ENCODE results near the gene RABGGTA. TPM values are rescaled to one million over a fixed set of nuclear protein-coding genes. Genes with fewer than 3 reads are reported as not detected.
"Not testable (repeated sequence)": the region's sequence is repeated elsewhere in the genome, so short reads cannot be mapped to it uniquely, and the experiment has no call there.

Gene RABGGTA
- total RNA-seq, 2 donors from 2014 or later = 61.0 to 68.3 TPM

DNA sequence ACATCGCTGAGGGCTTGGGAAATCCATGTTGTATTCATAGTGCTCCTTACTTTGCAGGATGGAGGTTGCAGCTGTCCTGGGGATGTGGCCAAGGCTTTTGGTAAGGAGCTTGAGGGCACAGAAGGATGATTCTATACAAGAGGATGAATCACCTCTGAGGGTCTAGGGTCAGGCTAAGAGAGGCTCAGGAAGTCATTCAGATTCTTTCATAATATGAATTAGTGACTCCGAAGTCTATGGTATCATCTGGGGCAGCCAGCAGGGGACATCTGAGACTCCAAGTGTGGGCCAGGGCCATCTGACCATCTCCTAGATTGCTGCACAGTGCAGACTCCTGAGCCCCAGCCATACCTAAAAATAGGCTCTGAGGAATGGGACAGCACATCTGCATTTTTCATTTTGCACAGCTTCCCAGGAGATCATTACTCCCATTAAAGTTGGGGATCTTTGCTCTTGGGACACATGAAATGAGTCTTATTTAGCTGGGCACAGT, 33.9 kb downstream of the RABGGTA start:
- Mint-ChIP-seq H3K27me3 (no peaks in the 10 kb centered on the region), H3K4me1 (peaks cover 59% of the 10 kb centered on the region), H3K9me3 (no peaks in the 10 kb centered on the region), H3K27ac (peak overlapping the region; percentile 61), H3K36me3 (ENCODE audit: low read depth) (peaks cover 92% of the 10 kb centered on the region), H3K4me3 (peak overlapping the region; percentile 83)
- no peak for ATAC-seq (replicated peaks)

DNA sequence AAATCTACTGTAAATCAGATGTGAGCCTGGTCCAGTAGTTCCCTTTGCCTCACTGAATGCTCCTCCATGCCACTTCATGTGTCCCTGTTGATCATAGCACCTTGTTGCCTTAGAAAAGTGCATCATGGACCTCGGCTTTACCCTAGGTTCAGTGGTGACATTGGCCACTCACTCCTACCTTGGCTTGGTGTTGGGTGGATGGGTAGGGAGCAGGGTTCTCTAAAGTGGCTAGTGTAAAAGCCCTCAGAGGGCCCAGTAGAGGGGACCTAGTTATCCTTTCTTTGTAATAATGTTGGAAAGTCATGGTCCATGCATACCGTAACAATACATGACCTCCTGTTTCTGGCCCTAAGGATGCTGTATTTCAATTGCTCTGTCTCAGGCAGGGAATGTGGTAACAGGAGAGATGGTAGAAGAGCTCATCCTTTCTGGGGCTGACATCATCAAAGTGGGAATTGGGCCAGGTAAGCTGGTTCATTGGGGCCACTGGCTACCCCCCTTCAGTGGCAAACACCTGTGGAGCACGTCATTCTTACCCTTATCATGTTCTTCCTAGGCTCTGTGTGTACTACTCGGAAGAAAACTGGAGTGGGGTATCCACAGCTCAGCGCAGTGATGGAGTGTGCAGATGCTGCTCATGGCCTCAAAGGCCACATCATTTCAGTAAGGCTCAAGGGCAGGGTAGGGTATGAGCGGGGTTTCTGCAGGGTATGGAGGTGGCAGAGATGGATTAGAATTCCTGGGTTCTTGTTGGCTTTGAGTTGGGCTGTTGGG, 34.5 kb downstream of the RABGGTA start:
- no peak for ATAC-seq (replicated peaks)
- Mint-ChIP-seq H3K4me3 (no peak overlapping the region), H3K27me3 (no peaks in the 10 kb centered on the region), H3K4me1 (peaks cover 59% of the 10 kb centered on the region), H3K36me3 (ENCODE audit: low read depth) (peaks cover 88% of the 10 kb centered on the region), H3K9me3 (no peaks in the 10 kb centered on the region), H3K27ac (peak overlapping the region; percentile 61)

DNA sequence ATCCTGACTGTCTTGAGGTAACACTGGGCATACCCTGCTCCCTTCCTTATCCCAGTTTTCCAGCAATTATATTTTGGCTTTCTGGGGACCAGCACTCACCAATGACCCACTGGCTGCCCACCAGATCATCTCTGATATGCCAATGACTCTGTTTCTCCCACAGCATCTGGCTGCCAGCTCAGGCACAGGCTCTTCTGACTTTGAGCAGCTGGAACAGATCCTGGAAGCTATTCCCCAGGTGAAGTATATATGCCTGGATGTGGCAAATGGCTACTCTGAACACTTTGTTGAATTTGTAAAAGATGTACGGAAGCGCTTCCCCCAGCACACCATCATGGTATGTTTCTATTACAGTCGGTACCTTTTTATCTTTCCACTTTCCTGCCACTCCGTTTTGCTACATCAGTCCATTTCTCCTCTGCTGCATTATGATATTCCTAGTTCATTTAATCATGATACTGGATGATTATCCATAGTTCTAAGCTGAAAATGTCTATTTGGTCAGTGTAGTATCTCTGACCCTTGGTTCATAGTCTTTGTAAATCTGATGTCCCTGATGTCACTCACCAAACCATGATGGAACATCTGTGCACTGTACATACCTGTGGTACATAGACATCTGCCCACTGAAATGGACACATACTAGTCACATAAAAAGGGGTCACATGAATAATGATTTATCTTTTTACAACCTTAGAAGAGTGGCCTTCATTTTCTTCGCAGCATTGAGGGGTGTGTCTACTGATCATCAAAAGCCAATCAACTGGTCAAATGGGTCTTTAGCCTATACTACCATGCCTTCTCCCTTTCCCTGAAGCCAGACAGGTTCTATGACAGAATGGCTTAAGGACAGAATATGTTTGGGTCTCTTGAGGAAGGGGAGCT, 35.4 kb downstream of the RABGGTA start:
- Mint-ChIP-seq H3K27me3 (no peaks in the 10 kb centered on the region), H3K4me3 (peak overlapping the region; percentile 15), H3K9me3 (no peaks in the 10 kb centered on the region), H3K27ac (peak overlapping the region; percentile 62), H3K4me1 (peaks cover 59% of the 10 kb centered on the region), H3K36me3 (ENCODE audit: low read depth) (peaks cover 85% of the 10 kb centered on the region)
- ATAC-seq (replicated peaks) = no peak

DNA sequence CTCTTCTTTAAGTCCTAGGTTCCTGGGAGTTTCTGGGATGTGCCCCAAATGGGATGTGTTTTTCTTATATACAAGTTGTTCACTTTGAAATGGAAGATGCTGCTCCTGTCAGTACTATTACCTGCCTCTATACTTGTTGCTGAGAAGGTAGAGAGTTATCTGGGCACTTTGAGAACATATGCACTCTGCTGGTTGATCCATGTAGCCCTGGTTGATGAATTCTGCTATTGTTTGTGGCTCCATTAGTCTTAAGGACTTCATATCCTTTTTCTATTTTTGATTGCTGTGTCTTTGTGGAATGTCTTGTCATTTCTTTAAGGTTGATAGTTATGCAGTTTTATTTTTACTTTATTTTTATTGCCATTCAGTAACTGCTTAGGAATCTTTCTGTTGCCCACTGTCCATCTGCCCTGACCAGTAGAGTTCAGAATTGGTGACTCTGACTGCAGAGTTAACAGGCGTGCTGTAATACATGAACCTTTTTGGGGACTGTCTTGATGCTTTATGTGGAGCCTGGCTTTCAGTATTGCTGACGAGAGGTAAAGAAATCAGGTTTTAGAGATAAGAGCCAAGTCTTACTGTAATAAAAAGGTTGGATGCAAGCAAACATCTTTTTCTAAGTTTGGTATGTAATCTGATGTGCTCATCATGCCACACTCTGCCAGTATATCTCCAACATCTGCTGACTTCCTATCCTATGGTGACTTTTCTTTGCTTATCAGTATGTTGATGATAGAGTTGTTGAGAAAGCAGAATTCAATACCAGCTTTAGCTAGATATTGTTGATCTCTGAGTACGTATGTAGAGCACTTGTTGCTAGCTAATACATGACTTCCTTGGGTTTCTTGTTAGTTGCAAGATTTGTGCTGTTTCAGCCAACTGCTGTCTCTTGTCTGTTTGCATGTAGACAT, 37.0 kb downstream of the RABGGTA start:
- peak overlapping the region; percentile 84 for H3K4me3 Mint-ChIP-seq
- no peaks in the 10 kb centered on the region for H3K27me3 Mint-ChIP-seq
- H3K36me3 Mint-ChIP-seq (ENCODE audit: low read depth) = peaks cover 73% of the 10 kb centered on the region
- peak overlapping the region; percentile 85 for H3K27ac Mint-ChIP-seq
- H3K4me1 Mint-ChIP-seq = peaks cover 44% of the 10 kb centered on the region
- H3K9me3 Mint-ChIP-seq = no peaks in the 10 kb centered on the region
- ATAC-seq (replicated peaks) = no peak

DNA sequence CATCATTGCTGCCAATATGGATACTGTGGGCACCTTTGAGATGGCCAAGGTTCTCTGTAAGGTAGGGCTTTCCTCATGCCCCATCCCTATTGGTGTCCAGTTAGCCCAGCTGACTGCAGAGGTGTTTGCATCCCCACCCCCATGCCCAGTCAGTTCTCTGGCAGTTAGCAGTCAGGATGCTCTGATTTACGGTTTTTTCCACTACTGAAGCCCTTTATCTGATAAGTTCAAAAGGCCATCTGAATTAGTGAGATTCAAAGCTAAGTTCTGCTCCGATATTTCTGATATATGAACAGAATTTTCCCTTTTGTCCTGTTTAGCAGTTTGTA, 37.9 kb downstream of the RABGGTA start:
- Mint-ChIP-seq H3K27ac (peak overlapping the region; percentile 85), H3K4me1 (peaks cover 36% of the 10 kb centered on the region), H3K9me3 (no peaks in the 10 kb centered on the region), H3K4me3 (peak overlapping the region; percentile 84), H3K36me3 (ENCODE audit: low read depth) (peaks cover 71% of the 10 kb centered on the region), H3K27me3 (no peaks in the 10 kb centered on the region)
- no peak for ATAC-seq (replicated peaks)

DNA sequence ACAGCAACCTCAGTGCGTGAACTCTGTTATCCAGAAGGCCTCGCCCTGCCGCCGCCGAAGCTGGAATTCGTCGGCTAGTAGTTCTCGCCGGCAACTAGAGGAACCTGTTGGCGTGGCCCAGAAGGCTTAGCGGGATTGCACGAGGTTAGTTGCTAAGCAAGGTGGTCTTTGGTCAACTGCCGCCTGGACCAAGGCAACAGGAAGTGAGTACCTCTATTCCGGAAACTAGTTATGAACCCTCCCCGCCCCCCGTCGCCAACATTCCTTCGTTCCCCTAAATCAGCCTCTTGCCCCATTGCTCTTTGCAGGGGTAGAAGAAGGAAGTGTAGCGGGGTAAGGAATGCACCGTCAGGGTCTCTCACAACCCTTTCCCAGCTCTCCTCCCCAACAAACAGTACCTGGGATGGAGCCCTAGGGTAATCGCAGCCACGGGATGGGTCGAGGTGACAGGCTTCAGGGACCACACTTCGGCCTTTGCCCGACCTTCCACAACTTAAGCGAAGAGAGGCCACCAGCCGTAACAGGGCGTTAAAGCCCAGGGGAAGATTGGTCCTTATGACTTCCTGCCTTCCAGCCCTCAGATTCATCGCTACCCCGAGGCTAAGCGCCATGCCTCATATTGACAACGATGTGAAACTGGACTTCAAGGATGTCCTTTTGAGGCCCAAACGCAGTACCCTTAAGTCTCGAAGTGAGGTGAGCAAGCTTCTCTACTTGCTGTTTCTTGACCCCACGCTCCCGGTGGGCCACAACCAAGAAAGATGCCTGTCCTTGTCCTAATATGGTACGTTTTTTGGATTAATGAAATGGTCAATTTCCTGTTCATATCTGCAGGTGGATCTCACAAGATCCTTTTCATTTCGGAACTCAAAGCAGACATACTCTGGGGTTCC, 38.5 kb downstream of the RABGGTA start, which contains the start of gene GMPR2:
Gene GMPR2 (plus strand): TSS at position 285 of the 893 bp plus-strand sequence. CDS start 325 bp downstream, at position 610.
- peak within 1 kb of the TSS; percentile 85 for H3K27ac Mint-ChIP-seq

DNA sequence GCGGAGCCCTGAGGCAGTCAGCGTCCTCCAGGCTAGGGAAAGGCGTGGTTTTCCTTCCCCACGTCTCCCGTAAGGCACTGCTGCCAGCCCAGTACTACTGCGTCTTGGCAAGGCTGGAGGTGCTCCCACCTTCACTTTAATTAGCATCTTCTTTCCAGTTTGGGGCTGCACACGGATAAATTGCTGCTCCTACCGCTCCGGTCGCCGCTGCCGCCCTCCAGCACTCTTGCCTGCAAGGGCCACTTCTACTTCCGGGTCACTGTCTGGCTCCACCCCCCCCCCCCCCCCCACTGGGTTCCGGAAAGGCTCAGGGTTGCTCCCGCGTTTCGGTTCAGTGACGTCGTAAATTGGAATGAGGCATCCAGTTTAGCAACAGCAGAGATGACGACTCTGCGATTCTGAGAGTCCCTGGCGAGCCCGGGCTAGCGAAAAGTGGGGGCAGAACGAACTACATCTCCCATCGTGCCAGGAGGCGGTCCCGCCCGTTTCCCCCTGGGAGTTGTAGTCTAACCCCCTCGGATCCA, 39.2 kb downstream of the RABGGTA start, which contains the start of gene NEDD8:
Gene NEDD8 (minus strand): TSS at position 247 of the 524 bp plus-strand sequence. CDS start 100 bp downstream, at position 147.
- no peaks in the 10 kb centered on the region for H3K9me3 Mint-ChIP-seq
- ATAC-seq (replicated peaks) = peak; percentile 88
- peaks cover 68% of the 10 kb centered on the region for H3K36me3 Mint-ChIP-seq (ENCODE audit: low read depth)
- peak within 1 kb of the TSS; percentile 85 for H3K27ac Mint-ChIP-seq
- H3K27me3 Mint-ChIP-seq = no peaks in the 10 kb centered on the region
- peaks cover 28% of the 10 kb centered on the region for H3K4me1 Mint-ChIP-seq
- peak within 1 kb of the TSS; percentile 84 for H3K4me3 Mint-ChIP-seq

More for the DNA sequence above, 38.5 kb downstream of the RABGGTA start, which contains the start of gene GMPR2:
- Mint-ChIP-seq H3K9me3 (no peaks in the 10 kb centered on the region), H3K36me3 (ENCODE audit: low read depth) (peaks cover 69% of the 10 kb centered on the region), H3K4me3 (peak within 1 kb of the TSS; percentile 84), H3K27me3 (no peaks in the 10 kb centered on the region), H3K4me1 (peaks cover 32% of the 10 kb centered on the region)
- ATAC-seq (replicated peaks) = peak; percentile 62

DNA sequence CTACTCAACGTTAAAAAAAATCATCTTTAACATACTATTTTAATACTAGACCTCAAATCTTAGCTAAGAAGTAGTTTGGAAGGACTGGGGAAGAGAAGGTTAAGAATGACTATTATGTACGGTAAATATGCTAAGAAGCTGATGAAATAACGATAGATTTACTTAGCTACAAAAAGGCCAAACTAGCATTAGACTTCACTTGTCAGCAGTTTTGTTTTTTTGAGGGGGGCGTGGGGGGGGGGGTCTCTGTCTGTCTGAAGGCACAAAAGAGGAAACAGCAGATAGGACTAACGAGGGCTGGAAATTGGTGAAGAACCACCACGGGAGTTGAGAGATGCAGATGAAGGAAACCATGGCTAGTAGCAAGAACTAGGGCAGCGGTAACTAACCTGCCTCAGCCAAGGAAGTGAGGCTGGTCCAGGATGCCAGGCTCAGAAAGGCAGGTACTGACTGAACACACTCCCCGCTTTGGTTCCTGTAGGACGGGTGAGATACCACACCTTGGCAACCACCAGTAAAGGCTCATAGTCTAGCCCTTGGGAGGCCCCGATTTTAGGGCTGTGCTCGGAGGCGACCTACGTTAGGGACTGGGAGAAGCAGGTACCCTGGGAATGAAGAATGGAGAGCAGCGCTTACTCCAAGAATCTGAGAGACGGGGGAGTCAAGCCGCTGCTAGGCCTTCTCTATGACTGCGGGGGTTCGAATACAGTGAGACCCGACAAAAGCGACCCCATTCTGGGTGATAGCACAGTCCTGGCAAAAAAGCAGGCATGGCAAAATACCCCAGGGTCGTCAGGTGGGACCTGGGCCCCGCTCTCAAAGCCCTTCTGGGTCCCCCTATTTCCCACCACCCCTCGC, 39.9 kb downstream of the RABGGTA start:
- Mint-ChIP-seq H3K9me3 (no peaks in the 10 kb centered on the region), H3K36me3 (ENCODE audit: low read depth) (peaks cover 68% of the 10 kb centered on the region), H3K4me3 (peak overlapping the region; percentile 84), H3K4me1 (peaks cover 29% of the 10 kb centered on the region), H3K27me3 (no peaks in the 10 kb centered on the region), H3K27ac (peak overlapping the region; percentile 85)
- no peak for ATAC-seq (replicated peaks)

DNA sequence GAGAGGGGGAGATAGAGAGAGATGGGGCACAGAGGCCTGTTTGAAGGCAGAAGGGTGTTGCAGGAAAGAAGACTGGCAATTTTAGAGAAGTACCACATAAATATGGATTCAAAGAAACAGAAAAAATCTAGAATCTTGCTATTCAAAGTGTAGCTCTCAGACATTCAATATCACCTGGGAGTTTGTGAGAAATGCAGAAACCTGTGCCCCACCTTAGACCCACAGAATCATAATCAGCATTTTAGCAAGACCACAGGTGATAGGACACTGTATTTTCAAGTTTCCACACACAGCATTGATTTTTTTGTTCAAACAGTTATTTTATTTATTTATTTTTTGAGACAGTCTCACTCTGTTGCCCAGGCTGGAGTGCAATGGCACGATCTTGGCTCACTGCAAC, 42.5 kb downstream of the RABGGTA start:
- Mint-ChIP-seq H3K27me3 (no peaks in the 10 kb centered on the region), H3K36me3 (ENCODE audit: low read depth) (peaks cover 62% of the 10 kb centered on the region), H3K27ac (no peak overlapping the region), H3K9me3 (no peaks in the 10 kb centered on the region), H3K4me3 (no peak overlapping the region), H3K4me1 (peaks cover 19% of the 10 kb centered on the region)
- ATAC-seq (replicated peaks) = no peak

DNA sequence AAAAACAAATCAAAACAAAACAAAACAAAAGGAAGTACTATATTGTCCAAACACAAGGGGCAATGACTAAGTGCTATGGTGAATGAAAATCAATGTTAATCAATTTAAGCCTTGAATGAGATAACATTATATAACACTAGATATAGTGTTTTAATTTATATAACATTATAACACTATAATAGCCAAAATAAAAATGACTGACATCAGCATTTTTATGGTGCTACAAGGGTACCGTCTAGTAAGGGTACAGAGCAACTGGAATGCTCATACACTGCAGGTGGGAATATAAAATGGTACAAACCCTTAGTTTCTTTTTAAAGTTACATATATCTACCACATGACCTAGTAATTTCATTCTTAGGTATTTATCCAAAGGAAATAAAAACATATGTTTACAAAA, 44.9 kb downstream of the RABGGTA start:
- H3K27me3 Mint-ChIP-seq = no peaks in the 10 kb centered on the region
- peak overlapping the region; percentile 6 for H3K27ac Mint-ChIP-seq
- peak overlapping the region; percentile 3 for H3K4me3 Mint-ChIP-seq

DNA sequence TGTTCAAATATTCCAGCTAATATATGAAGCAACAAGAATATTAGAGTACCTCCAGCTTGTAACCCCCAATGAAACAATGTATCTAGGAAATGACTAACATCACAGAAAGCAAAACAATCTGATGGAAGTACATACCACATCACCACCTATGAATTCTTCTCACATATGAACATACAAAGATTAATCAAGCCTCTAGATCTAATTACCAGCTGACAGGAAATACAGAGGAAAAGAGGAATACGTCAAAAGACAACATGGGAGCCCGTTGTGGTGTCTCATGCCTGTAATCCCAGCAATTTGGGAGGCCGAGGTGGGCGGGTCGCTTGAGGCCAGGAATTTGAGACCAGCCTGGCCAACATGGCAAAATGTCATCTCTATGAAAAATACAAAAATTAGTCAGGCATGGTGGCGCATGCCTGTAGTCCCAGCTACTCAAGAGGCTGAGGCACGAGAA, 46.8 kb downstream of the RABGGTA start:
- no peaks in the 10 kb centered on the region for H3K27me3 Mint-ChIP-seq
- peak overlapping the region; percentile 66 for H3K27ac Mint-ChIP-seq
- ATAC-seq (replicated peaks) = no peak
- H3K4me3 Mint-ChIP-seq = no peak overlapping the region
- peaks cover 16% of the 10 kb centered on the region for H3K4me1 Mint-ChIP-seq
- H3K9me3 Mint-ChIP-seq = no peaks in the 10 kb centered on the region
- H3K36me3 Mint-ChIP-seq (ENCODE audit: low read depth) = peaks cover 48% of the 10 kb centered on the region

More for the DNA sequence above, 44.9 kb downstream of the RABGGTA start:
- ATAC-seq (replicated peaks) = no peak
- peaks cover 14% of the 10 kb centered on the region for H3K4me1 Mint-ChIP-seq
- H3K36me3 Mint-ChIP-seq (ENCODE audit: low read depth) = peaks cover 48% of the 10 kb centered on the region
- H3K9me3 Mint-ChIP-seq = no peaks in the 10 kb centered on the region

DNA sequence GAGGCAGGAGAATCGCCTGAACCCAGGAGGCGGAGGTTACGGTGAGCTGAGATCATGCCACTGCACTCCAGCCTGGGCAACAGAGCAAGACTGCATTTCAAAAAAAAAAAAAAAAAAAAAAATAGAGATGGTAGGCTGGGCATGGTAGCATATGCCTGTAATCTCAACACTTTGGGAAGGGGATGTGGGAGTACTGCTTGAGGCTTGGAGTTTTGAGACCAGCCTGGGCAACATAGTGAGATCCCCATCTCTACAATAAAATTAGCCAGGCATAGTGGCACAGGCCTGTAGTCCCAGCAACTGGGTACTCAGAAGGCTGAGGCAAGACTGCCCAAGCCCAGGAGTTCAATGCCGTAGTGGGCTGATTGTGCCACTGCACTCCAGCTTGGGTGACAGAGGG, 48.4 kb downstream of the RABGGTA start:
- Mint-ChIP-seq H3K36me3 (ENCODE audit: low read depth) (peaks cover 45% of the 10 kb centered on the region), H3K4me1 (peaks cover 20% of the 10 kb centered on the region)
- not testable (repeated sequence) for H3K4me3 Mint-ChIP-seq; H3K9me3 Mint-ChIP-seq; H3K27me3 Mint-ChIP-seq; H3K27ac Mint-ChIP-seq; ATAC-seq (replicated peaks)

Measured in activated T-helper 17 cell treated with anti-CD3 and anti-CD28 coated beads, Interleukin-2, amount 50 U/mL, for 72 hours (primary cell).